MCF 10A (cell line): ENCODE results near the gene SNX10. TPM values are rescaled to one million over a fixed set of nuclear protein-coding genes. Genes with fewer than 3 reads are reported as not detected.

Experiments
- BruUV-seq: library from RNA; stranded (reverse); fragments of 400-500 nt; replicated peaks from 2 replicates; lab custom pipeline; 2021; lab: Mats Ljungman, UMichigan
- CTCF ChIA-PET: fragments of 300-600 bp; sonication (Branson Sonifier 250); formaldehyde crosslinking; extraction: SDS; loops from one replicate; lab custom pipeline; 2021; ENCODE audit warnings: antibody characterized with exemption, inconsistent platforms; lab: Yijun Ruan, JAX
- POLR2A ChIA-PET: fragments of 300-600, 350-650 bp; sonication (Branson Sonifier 250); formaldehyde crosslinking; extraction: SDS; loops from one replicate; lab custom pipeline; 2020; ENCODE audit warnings: antibody characterized with exemption, inconsistent platforms; lab: Yijun Ruan, JAX
- DNase-seq: peaks from one replicate; pipeline ENCODE4 v3.0.0-alpha.2; 2018; ENCODE audit not compliant: unreplicated experiment
- H3K27ac Mint-ChIP-seq: one replicate; pipeline ENCODE4 v1.8.0; 2022; ENCODE audit warnings: mild to moderate bottlenecking, low read depth, mixed read lengths; ENCODE audit not compliant: unreplicated experiment
- H3K27me3 Mint-ChIP-seq: one replicate; pipeline ENCODE4 v1.8.0; 2022; ENCODE audit warnings: mixed read lengths; ENCODE audit not compliant: insufficient read depth, unreplicated experiment
- H3K36me3 Mint-ChIP-seq: one replicate; pipeline ENCODE4 v1.8.0; 2022; ENCODE audit warnings: mild to moderate bottlenecking, moderate library complexity, mixed read lengths; ENCODE audit not compliant: insufficient read depth, unreplicated experiment
- H3K4me1 Mint-ChIP-seq: one replicate; pipeline ENCODE4 v1.8.0; 2022; ENCODE audit warnings: mixed read lengths; ENCODE audit not compliant: insufficient read depth, unreplicated experiment
- H3K4me3 Mint-ChIP-seq: one replicate; pipeline ENCODE4 v1.8.0; 2022; ENCODE audit warnings: mild to moderate bottlenecking, moderate library complexity, mixed read lengths; ENCODE audit not compliant: unreplicated experiment
- H3K9me3 Mint-ChIP-seq: one replicate; pipeline ENCODE4 v1.8.0; 2022; ENCODE audit warnings: mixed read lengths; ENCODE audit not compliant: unreplicated experiment
- intact Hi-C: fragments of 100-400 bp; cut with micrococcal nuclease; formaldehyde crosslinking; loops from 2 replicates; pipeline ENCODE4 v1.14.1; 2022
- total RNA-seq: library from RNA; stranded (reverse); gene quantifications from 2 replicates; pipeline ENCODE4 v1.2.3, GENCODE V29; 2022
- TF ChIP-seq, protein P1 (sequence below): fragments of 200-600 bp; IDR thresholded peaks from one replicate; pipeline ENCODE4 v1.8.0; 2022; ENCODE audit warnings: antibody characterized with exemption, mild to moderate bottlenecking; ENCODE audit not compliant: unreplicated experiment

Gene SNX10
- total RNA-seq, 1 experiment from 2014 or later: 7.1 TPM

DNA sequence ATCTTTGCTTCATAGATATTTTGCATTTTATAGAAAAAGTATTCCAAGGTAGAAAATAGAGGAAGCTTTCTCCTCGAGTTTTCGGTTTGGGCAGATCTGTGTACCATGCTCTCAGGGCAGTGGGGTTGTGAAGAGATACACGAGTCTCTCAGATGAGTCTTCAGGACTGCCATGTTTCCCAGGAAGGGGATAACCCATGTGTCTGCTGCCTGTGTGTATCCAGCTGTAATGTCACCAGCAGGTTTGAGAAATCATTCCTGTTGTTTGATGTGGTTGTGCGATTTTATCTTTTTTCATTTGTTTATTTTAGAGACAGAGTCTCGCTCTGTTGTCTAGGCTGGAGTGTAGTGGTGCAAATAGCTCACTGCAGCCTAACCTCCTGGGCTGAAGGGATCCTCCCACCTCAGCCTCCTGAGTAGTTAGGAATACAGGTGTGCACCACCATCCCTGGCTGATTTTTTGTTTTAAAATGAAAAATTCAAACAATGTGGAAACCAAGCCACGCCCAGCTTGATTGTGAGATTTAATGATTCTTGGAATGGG, 48.9 kb downstream of the SNX10 start:
- Mint-ChIP-seq H3K4me1 (no peaks in the 10 kb centered on the region), H3K27ac (no peak overlapping the region), H3K36me3 (no peaks in the 10 kb centered on the region), H3K27me3 (no peaks in the 10 kb centered on the region), H3K9me3 (no peaks in the 10 kb centered on the region), H3K4me3 (no peak overlapping the region)
- no TSS peak for BruUV-seq
- ChIA-PET CTCF (no interaction called here), POLR2A (interaction anchor here (0.7 kb wide), 1 partner anchor 1700 kb away, joined by 4 read pairs; no protein-coding TSS in a partner anchor)
- TF ChIP-seq, protein P1, sequence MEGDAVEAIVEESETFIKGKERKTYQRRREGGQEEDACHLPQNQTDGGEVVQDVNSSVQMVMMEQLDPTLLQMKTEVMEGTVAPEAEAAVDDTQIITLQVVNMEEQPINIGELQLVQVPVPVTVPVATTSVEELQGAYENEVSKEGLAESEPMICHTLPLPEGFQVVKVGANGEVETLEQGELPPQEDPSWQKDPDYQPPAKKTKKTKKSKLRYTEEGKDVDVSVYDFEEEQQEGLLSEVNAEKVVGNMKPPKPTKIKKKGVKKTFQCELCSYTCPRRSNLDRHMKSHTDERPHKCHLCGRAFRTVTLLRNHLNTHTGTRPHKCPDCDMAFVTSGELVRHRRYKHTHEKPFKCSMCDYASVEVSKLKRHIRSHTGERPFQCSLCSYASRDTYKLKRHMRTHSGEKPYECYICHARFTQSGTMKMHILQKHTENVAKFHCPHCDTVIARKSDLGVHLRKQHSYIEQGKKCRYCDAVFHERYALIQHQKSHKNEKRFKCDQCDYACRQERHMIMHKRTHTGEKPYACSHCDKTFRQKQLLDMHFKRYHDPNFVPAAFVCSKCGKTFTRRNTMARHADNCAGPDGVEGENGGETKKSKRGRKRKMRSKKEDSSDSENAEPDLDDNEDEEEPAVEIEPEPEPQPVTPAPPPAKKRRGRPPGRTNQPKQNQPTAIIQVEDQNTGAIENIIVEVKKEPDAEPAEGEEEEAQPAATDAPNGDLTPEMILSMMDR: no peak
- intact Hi-C loops: no loop called here
- DNase-seq: no peak

DNA sequence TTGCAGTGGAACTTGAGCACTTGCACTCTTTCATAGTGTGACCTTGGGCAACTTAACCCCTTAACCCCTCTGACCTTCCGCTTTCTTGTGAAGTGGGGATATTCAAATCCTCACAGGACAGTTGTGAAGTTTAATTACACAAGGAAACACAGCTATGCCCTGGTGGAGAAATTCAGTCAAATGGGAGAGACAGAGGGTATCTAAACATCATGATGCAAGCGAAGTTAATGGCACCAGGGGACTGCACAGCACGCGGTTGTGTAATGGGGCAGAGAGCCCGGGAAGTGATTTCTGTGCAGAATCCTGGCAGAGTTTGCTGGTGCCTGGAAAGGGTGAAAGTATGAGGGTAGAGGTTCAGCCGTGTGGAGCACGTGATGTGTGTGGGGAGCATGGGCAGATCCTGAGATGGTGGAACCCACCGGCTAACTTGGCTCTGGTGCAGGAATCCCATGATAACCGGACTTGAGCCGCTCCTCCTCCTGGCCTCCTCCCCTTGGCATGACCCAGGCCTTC, 51.7 kb downstream of the SNX10 start:
- Mint-ChIP-seq H3K9me3 (no peaks in the 10 kb centered on the region), H3K4me1 (peaks cover 10% of the 10 kb centered on the region), H3K27me3 (no peaks in the 10 kb centered on the region), H3K4me3 (no peak overlapping the region), H3K36me3 (no peaks in the 10 kb centered on the region), H3K27ac (no peak overlapping the region)
- TF ChIP-seq, protein P1: no peak
- DNase-seq: no peak
- POLR2A ChIA-PET: no interaction called here
- BruUV-seq: no TSS peak
- CTCF ChIA-PET: interaction anchor here (1.4 to 1.6 kb wide), 2 partner anchors 22 to 451 kb away, joined by 3 to 8 read pairs; no protein-coding TSS in a partner anchor
- intact Hi-C loops: no loop called here

DNA sequence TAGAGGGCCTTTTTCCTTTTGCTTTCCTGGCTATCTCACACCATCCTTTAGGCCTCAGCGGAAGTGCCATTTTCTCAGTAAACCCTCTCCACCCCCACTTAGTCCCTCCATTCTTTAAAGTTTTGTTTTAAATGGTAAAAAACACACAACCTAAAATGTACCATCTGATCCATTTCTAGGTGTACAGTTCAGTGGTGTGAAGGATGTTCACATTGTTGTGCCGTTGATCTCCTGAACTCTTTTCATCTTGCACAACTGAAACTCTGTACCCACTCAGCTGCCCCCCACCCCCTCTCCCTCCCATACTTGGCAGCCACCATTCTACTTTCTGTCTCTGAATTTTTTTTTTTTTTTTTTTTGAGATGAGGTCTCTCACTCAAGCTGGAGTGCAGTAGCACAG, 52.2 kb downstream of the SNX10 start:
- no TSS peak for BruUV-seq
- Mint-ChIP-seq H3K36me3 (no peaks in the 10 kb centered on the region), H3K27ac (no peak overlapping the region), H3K4me1 (peaks cover 15% of the 10 kb centered on the region), H3K9me3 (no peaks in the 10 kb centered on the region), H3K27me3 (no peaks in the 10 kb centered on the region), H3K4me3 (no peak overlapping the region)
- ChIA-PET POLR2A (interaction anchor here (0.6 kb wide), 1 partner anchor 253 kb away, joined by 3 read pairs; no protein-coding TSS in a partner anchor), CTCF (interaction anchor here (1.4 to 1.6 kb wide), 2 partner anchors 21 to 451 kb away, joined by 3 to 8 read pairs; no protein-coding TSS in a partner anchor)
- no peak for DNase-seq
- intact Hi-C loops: no loop called here
- TF ChIP-seq, protein P1: no peak

DNA sequence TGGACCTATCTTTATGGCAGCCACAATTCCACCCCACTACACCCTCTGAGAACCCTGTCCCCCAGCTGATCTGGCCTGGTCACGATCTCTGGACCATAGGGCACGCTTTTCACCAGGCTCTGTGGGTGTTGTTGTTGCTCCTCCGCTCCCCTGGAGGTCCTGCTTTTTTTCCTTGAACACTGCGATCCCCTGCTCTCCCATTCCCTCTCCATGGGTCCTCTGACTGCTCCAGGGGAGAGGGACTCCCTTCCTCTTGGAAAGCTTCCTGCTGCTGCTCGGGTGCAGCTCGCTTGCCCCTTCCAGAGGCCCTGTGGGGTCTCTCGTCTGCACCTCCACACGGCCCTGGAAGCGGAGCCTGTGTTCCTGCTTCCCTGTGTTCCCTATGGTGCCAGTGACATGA, 53.5 kb downstream of the SNX10 start:
- Mint-ChIP-seq H3K27ac (no peak overlapping the region), H3K27me3 (no peaks in the 10 kb centered on the region), H3K4me1 (peaks cover 20% of the 10 kb centered on the region), H3K4me3 (no peak overlapping the region), H3K9me3 (no peaks in the 10 kb centered on the region), H3K36me3 (no peaks in the 10 kb centered on the region)
- BruUV-seq: no TSS peak
- no peak for DNase-seq
- TF ChIP-seq, protein P1: no peak
- ChIA-PET POLR2A (no interaction called here), CTCF (interaction anchor here (1.1 to 1.6 kb wide), 3 partner anchors 20 to 452 kb away, joined by 3 to 8 read pairs (median 3); no protein-coding TSS in a partner anchor)
- intact Hi-C loops: loop anchor here (5.0 kb wide), 1 partner anchor 143 kb away; the partner anchor contains the start of genes CBX3 and HNRNPA2B1
